Activated naive CD4-positive, alpha-beta T cell (primary cell): ENCODE measurements around the gene STARD6.
"Not testable (repeated sequence)": the region's sequence is repeated elsewhere in the genome, so short reads cannot be mapped to it uniquely, and the experiment has no call there.

ENCODE experiments used
- DNase-seq, 4 experiments: peaks; one replicate each; lab custom pipeline; 2025; lab: John Stamatoyannopoulos, UW

Gene STARD6

DNA sequence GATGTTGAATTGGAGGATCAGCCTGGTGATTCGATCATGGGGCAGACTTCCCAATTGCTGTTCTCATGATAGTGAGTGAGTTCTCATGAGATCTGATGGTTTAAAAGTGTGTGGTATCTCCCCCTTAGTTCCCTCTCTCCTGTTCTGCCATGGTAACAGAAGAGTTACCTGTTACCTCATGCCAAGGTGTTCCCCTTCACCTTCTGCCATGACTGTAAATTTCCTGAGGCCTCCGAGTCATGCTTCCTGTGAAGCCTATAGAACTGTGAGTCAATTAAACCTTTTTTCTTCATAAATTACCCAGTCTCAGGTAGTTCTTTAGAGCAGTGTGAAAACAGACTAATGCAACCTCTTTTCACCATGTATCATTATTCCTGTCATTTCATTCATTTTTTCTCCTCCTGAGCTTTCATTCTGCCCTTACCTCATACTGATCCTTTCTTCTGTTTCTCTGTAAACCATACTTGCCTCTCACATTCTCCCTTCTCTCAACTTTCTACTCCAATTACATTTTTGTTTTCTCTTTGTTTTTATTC, 22.0 kb downstream of the STARD6 start:
- no peak for DNase-seq

DNA sequence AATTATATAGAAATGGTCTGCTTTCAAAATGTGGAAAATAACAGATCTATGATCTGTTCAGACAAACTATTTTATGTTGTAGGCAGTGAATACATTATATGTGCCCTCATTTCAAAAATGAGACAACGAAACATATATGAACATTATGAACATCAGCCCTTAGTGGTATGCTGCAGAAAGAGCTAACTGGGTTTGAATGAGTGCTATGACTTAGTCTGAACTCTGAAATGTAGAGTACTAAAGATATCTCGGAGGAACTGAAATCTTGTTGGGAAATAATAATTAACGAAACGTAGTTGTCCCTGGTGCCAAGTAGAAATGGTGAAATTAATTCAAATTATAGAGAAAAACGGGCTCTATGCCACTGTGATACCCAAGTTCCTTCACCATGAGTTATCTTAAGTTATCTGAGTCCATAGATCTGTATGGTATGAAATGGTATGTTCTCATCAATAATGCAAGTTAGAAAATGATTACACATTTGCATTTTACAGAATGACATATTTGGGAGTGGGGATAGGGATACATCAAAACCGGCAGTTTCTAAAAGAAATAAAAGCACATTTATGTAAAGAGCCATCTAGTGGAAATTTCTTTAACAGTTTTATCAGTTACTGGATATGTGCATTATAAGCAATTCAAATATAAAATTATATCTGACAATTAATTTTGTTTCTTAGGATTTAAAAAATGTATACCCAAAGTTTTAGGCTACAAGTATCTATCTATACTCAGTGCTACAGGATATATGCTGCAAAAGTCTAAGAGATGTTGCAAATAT, 26.7 kb downstream of the STARD6 start:
- DNase-seq, result no peak

DNA sequence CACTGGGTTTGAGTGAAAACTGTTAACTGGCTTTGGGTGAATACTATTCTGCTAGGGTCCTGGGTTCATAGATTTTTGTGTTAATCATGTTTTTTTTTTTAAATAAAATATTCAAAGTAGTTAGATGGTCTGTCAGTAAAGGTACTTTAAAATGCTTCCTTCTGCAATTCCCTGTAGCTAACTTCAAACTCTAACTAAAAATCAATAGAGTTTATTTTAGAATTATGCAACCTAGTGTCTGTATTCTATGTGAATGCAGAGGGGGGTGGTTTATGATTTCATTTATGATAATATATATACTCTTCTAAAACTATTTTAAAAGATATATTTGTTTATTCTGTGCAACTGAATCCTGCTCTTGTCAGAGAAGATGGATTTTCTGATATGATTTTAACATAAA, 27.9 kb downstream of the STARD6 start:
- DNase-seq, result no peak

DNA sequence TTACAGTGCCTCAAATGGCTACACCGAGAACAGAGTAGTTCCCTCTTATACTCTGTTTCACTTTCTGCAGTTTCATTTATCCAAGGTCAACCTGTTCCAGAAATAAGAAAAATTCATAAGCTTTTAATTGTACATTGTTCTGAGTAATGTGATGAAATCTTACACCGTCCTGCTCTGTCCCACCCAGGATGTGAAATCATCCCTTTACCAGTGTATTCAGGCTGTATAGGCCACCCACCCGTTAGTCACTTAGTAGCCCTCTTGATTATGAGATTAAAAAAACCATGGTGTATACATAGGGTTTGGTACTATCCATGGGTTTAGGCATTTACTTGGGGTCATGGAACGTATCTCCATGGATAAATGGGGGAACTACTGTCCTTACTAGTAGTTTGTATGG, 29.8 kb downstream of the STARD6 start:
- no peak for DNase-seq

DNA sequence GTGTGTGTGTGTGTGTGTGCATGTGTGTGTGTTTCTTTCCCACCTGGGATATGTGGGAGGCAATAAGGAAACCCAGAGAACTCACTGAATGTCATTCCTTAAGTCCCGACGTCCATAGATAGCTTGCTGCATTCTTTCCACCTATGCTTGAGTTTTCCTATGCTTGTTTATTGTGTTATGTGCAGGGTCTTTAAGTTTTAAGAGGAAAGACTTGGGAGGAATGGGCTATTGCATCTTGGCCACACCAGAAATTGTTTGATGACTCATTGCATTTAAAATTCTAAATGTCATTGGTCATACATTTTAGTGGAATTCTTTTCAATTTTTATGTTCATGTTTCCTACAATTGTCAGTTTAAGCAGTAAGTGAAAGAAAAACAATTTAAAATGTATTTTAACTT, 33.7 kb downstream of the STARD6 start:
- DNase-seq, result no peak

DNA sequence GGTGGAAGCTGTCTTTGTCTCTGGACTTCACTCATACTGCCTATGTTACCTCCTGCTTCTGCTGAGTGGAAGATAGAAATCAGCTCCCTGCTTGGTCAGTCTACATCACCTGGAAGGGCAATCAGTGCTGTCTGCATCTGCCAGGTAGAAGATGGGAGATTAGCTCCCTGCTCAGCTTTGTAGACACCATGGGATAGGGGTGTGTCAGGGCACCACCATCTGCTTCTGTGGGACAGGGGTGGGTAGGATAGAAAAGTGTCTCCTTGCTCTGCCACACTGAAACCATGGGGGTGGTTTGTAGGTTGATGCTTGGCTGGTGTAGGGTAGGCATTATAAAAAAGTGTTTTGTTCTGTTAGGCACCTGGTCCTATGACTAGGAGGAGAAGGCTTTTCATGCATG, 34.1 kb downstream of the STARD6 start:
- no peak for DNase-seq

DNA sequence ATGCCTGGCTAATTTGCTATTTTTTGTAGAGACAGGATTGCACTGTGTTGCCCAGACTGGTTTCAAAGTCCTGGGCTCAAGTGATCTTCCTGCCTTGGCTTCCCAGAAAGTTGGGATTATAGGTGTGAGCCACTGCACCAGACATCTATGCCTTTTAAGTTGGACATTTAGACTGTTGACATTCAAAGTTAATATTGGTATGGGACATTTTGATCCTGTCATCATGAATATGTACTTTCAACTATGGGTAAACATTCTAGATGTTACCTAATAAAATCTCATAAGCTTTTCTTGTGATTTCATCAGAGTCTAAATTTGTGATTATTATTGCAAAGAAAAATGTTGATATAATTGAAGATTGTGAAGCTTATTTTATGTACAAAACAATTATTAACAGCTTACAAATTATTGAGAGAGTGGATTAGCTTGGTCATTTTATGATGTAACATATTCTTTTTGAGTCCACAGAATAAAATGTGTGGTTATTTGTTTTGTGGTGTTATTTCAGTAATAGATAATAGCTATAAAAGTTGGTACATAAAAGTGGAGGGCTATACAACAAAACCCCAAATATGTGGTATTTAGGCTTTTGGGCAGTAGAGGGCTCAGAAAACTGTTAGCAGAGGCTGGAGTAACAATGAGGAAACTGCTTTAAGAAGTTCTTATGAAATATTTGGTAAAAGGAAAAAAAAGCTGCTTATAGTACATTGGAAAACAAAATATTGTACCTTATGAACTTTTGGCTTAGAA, 41.4 kb downstream of the STARD6 start:
- no peak for DNase-seq

DNA sequence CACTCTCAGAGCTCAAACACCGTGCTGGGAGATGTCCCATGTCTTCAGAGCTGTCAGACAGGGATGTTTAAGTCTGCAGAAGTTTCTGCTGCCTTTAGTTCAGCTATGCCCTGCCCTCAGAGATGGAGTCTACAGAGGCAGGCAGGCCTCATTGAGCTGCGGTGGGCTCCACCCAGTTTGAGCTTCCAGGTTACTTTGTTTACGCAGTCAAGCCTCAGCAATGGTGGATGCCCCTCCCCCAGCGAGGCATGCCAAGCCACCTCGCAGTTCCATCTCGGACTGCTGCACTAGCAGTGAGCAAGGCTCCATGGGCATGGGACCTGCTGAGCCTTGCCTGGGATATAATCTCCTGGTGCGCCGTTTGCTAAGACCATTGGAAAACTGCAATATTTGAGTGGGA, 48.1 kb downstream of the STARD6 start:
- DNase-seq, result not testable (repeated sequence)

DNA sequence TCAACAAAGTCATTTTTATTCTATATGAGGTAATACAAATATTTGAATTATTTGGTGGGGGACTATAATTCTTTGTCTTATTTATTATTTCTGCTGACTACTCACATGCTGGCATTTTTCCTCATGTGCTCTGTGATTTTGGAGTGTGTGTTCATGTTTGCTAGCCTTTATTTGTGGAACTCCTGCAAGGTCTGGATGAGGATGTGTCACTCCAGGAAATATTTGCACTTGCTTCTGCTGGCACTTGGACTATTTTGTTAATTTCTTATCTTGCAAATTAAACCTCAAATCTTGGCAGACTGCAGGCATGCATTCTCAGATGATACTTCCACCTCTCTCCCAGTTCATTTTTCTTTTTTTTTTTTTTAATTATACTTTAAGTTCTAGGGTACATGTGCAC, 54.2 kb downstream of the STARD6 start:
- DNase-seq, result no peak

DNA sequence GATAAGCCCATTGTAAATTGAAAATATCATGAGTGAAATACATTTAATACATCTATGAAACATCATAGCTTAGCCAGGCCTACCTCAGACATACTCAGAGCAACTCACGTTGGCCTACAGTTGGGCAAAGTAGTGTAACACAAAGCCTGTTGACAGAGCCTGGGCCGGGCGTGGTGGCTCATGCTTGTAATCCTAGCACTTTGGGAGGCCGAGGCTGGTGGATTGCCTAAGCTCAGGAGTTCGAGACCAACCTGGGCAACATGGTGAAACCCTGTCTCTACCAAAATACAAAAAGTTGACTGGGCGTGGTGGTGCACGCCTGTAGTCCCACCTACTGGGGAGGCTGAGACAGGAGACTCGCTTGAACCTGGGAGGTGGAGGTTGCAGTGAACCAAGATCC, 58.7 kb downstream of the STARD6 start:
- not testable (repeated sequence) for DNase-seq

DNA sequence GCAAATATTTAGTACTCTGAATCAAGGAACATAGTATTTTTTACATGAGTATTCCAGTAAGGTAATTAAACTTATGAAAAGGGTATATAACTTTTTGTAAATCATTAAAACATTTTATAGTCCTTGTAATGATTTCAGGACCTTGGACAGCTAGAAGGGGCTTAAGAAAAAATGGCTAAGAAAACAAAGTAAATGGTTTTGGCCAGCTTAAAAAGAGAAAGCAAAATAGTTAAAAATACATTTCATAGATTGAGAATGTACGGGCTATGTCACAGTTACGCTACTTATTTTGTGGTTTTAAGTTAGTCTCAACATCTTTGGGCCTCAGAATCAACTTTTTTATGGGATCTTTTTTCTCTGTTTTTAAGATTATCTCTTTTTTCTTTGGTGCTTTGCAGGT, 61.6 kb downstream of the STARD6 start:
- DNase-seq, result no peak

DNA sequence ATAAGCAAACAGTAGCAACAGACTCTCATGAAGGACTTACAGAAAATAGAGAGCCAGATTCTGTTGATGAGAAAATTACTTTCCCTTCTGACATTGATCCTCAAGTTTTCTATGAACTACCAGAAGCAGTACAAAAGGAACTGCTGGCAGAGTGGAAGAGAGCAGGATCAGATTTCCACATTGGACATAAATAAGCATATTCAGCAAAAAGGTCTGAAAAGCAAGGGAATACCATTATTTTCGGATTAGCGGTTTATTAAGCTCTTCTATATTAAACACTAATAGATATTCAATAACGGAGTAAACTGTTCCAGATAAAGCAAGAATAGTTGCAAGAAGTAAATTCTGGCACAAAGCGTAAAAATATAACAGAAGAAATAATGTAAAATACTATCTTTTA, 63.4 kb downstream of the STARD6 start:
- DNase-seq, result no peak

DNA sequence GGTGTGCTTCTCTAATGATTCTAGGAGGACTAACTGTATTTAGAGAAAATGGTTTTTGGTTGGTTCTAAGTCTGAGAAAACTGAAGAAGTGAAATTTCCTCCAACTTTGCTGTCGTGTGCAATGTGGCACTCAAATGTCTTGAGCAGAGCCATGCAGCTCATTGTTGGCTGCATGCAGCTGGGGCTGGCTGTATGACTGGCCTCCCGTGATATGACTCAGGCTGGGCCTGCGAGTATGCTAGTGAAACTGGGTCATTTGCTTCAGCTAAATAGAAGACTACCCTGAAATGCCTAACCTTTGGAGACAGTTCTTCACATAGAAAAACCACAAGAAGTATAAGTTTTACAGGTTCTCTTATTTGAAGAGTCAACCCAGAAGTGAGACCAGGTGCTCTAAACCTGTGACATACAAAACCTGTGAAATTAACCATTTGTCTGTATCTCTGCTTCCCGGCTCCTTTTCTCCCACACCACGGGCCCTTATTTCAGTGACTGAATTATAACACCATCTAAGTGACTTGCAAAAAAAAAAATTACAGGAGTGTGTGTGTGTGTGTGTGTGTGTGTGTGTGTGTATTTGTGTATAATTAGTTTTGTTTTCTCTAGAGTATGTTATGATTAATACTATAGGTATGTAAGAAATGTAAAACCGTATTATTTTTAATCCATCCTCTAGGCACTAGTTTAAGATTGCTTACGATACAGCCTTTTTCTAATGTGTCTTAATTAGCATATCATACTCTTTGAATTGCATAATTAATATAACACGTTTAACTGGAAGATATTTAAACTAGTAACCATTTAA, 72.5 kb downstream of the STARD6 start:
- DNase-seq, result no peak

DNA sequence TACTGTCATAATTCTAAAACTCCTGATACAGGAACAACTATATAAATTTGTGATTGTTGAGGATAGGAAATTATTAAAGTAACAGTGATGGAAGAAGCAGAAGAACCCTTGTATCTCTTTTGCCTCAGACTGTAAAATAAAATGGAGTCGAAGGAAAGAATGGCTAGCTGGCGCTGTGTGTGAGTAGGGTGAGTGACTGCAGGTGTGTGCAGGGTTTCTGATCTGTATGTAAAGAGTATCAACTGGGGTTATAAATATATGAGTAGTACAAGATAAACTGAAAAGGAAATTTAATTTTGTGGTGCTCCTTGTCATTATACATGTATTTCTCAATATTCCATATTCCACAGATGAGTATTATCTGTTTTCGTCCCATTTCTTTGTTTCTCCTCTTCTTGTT, 73.1 kb downstream of the STARD6 start:
- DNase-seq, result no peak

DNA sequence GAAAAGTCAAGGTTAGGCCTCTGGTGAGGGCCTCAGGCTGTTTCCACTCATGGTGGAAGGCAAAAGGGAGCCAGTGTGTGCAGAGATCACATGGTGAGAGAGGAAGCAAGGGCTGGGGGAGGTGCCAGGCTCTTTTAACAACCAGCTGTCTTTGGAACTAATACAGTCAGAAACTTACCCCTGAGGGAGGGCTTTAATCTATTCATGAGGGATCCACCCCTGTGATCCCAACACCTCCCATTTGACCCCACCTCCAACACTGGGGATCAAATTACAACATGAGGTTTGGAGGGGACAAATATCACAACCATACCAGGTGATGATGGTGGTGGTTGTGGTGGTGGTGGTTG, 77.5 kb downstream of the STARD6 start:
- DNase-seq, result no peak

DNA sequence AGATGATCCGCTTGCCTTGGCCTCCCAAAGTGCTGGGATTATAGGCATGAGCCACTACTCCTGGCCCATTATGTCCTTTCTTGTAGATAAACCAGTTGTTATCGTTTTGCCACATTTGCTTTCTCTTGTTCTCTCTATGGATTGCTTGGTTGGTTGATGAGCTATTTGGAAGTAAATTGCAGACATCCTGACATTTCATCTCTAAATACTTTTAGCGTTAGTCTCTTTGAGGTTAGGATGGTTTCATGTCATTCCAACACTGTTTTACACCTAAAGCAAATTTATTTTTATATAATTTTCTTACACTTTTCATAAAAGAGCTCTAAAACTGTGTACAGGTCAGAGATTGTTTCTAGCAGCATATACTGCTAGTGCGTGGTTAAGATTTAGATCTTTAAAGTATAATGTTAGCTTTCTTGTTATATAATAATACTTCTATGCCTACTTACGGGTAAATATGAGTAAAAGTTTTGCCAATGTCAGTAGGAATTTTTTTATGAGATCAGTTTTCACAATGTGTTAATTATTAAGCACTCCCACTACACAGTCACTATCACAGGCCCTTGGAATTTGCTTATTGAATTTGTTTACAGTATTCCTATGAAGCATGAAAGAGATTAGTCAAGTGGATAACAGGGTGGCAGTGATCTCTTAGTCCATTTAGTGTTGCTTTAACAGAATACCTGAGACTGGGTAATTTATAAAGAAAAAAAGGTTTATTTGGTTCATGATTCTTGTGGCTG, 78.0 kb downstream of the STARD6 start:
- no peak for DNase-seq

DNA sequence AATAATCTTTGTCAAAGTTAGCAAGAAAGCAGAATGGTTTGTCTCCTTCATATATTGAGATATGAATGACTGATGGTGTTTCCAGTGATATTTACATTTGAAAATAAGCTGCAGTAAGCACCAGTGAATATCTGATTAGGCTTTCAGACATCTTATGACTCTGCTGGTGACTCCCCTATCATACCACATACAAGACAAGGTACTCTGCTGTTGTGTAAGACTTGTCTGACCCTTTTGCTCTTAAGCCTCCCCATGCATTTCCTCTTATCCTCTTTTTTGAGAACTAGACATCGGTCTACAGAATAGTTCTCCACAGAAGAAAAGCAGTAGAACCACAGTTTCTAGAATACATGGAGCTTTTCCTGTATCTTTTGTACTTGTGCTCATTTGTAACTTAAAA, 79.0 kb downstream of the STARD6 start:
- no peak for DNase-seq

DNA sequence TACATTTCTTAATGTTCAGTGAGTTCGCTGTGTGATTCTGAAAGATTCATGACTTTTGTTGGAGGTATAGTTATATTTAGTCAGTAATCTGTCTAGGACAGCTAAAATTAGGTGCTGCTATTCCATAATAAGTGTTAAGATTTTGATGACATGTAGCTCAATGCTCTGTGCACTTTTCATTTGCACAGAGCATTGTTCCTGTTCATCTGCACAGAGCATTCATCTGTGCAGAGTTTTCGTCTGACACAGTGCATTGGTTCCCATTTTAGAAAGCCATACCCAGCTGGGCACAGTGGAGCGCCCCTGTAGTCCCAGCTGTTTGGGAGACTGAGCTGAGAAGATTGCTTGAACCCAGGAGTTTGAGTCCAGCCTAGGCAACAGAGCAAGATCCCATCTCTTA, 79.8 kb downstream of the STARD6 start:
- no peak for DNase-seq
